CD4-positive, alpha-beta T cell (primary cell): ENCODE results near the gene TMEM132A. TPM values are rescaled to one million over a fixed set of nuclear protein-coding genes. Genes with fewer than 3 reads are reported as not detected.

Source experiments
- ATAC-seq: fragments of 200-7000 bp; cut with Tn5 transposase; one replicate; pipeline ENCODE4 v1.10.0; 2022; ENCODE audit warnings: mild to moderate bottlenecking; ENCODE audit not compliant: poor library complexity
- CTCF ChIA-PET: fragments of 350-600 bp; sonication (Branson Sonifier 250); formaldehyde crosslinking; loops from one replicate; lab custom pipeline; 2021; ENCODE audit warnings: antibody characterized with exemption, inconsistent platforms; lab: Charles Lee
- POLR2A ChIA-PET: fragments of 350-600 bp; sonication (Branson Sonifier 250); formaldehyde crosslinking; loops from one replicate; lab custom pipeline; 2021; ENCODE audit warnings: antibody characterized with exemption, inconsistent platforms; lab: Charles Lee
- DNase-seq, 14 experiments: peaks; one replicate each; pipeline ENCODE4 v3.0.0-alpha.2; 2013 to 2020; ENCODE audit warnings: mixed read lengths in 2 of 14
- H3K27ac ChIP-seq, 2 donors: one replicate each; pipeline versions ENCODE4 v1.5.1 to v1.7.0; 2013; ENCODE audit warnings: low read length in 2 of 2, low read depth in 1 of 2, mild to moderate bottlenecking in 1 of 2
- H3K27me3 ChIP-seq, 2 experiments: 1 replicate in 1 of 2; 2 replicates in 1 of 2; pipeline versions ENCODE4 v1.6.1 to v1.7.0; 2013; ENCODE audit warnings: low read length in 2 of 2, control low read depth in 1 of 2, mild to moderate bottlenecking in 1 of 2, moderate library complexity in 1 of 2; ENCODE audit not compliant: insufficient read depth in 2 of 2, control insufficient read depth in 1 of 2
- H3K36me3 ChIP-seq: one replicate; pipeline ENCODE4 v1.6.1; 2013; ENCODE audit warnings: low read length, control low read depth; ENCODE audit not compliant: insufficient read depth
- H3K4me1 ChIP-seq: one replicate; pipeline ENCODE4 v1.6.1; 2013; ENCODE audit warnings: low read length, control low read depth; ENCODE audit not compliant: insufficient read depth
- H3K4me3 ChIP-seq: one replicate; pipeline ENCODE4 v1.5.1; 2013; ENCODE audit warnings: mild to moderate bottlenecking, low read length, moderate library complexity
- H3K9me3 ChIP-seq, 2 experiments: 1 replicate in 1 of 2; 2 replicates in 1 of 2; pipeline versions ENCODE4 v1.6.1 to v1.7.0; 2013; ENCODE audit warnings: low read length in 2 of 2, mild to moderate bottlenecking in 2 of 2, control low read depth in 1 of 2, moderate library complexity in 1 of 2; ENCODE audit not compliant: control insufficient read depth in 1 of 2, insufficient read depth in 1 of 2
- H3K27ac Mint-ChIP-seq: one replicate; pipeline ENCODE4 v1.8.0; 2020; ENCODE audit warnings: mixed read lengths
- H3K27me3 Mint-ChIP-seq: one replicate; pipeline ENCODE4 v1.8.0; 2021; ENCODE audit warnings: mixed read lengths
- H3K36me3 Mint-ChIP-seq: one replicate; pipeline ENCODE4 v1.8.0; 2021; ENCODE audit warnings: low read depth, mixed read lengths
- H3K4me1 Mint-ChIP-seq: one replicate; pipeline ENCODE4 v1.8.0; 2021; ENCODE audit warnings: low read depth, mixed read lengths
- H3K4me3 Mint-ChIP-seq: one replicate; pipeline ENCODE4 v1.8.0; 2020; ENCODE audit warnings: mild to moderate bottlenecking, mixed read lengths
- H3K9me3 Mint-ChIP-seq: one replicate; pipeline ENCODE4 v1.8.0; 2020; ENCODE audit warnings: mixed read lengths
- CTCF ChIP-seq: fragments of 200-600 bp; IDR thresholded peaks from one replicate; pipeline ENCODE4 v1.8.0; 2022; ENCODE audit warnings: antibody characterized with exemption, mild to moderate bottlenecking
- intact Hi-C, 2 experiments: fragments of 100-400 bp; cut with DNase I in 1 of 2; cut with micrococcal nuclease in 1 of 2; formaldehyde crosslinking; loops; one replicate each; pipeline versions ENCODE4 v1.15.1 to v1.9.0; 2023 to 2025; cut with DNase I, micrococcal nuclease
- total RNA-seq, 174 experiments: library from RNA in 2 of 174; stranded (reverse) in 2 of 174; gene quantifications; one replicate each; pipeline ENCODE4 v1.2.3 and lab custom pipeline; 2021 to 2026

Gene TMEM132A
- total RNA-seq, 2 experiments from 2014 or later = not detected

GRCh38 chr11:60927061-60927592, 2.9 kb downstream of the TMEM132A start:
- Histone ChIP-seq H3K4me3 (no peak overlapping the region), H3K9me3 (peaks cover 0 to 14% of the 10 kb centered on the region in 2 experiments), H3K27ac (no peak overlapping the region), H3K36me3 (peaks cover 16% of the 10 kb centered on the region), H3K4me1 (peaks cover 22% of the 10 kb centered on the region), H3K27me3 (peaks cover 25 to 28% of the 10 kb centered on the region in 2 experiments)
- ATAC-seq (no peak), DNase-seq (no peak)
- intact Hi-C loops = no loop called here
- Mint-ChIP-seq H3K27me3 (peaks cover 29% of the 10 kb centered on the region), H3K9me3 (no peaks in the 10 kb centered on the region), H3K36me3 (peaks cover 15% of the 10 kb centered on the region), H3K27ac (no peak overlapping the region), H3K4me3 (peak overlapping the region; percentile 45), H3K4me1 (peaks cover 5% of the 10 kb centered on the region)
- ChIA-PET CTCF (interaction anchor here (0.7 to 1.0 kb wide), 2 partner anchors 11 to 44 kb away, joined by 3 read pairs; partner anchors contain the start of gene CD6), POLR2A (interaction anchor here (0.5 to 1.3 kb wide), 2 partner anchors 23 to 51 kb away, joined by 3 read pairs; no protein-coding TSS in a partner anchor)
- no peak for TF ChIP-seq CTCF

GRCh38 chr11:60927600-60927999, 3.3 kb downstream of the TMEM132A start:
- DNase-seq = no peak
- no peak for TF ChIP-seq CTCF
- Mint-ChIP-seq H3K4me1 (peaks cover 5% of the 10 kb centered on the region), H3K4me3 (no peak overlapping the region), H3K27me3 (peaks cover 24% of the 10 kb centered on the region), H3K27ac (no peak overlapping the region), H3K36me3 (peaks cover 10% of the 10 kb centered on the region), H3K9me3 (no peaks in the 10 kb centered on the region)
- Histone ChIP-seq H3K4me1 (peaks cover 22% of the 10 kb centered on the region), H3K36me3 (peaks cover 11% of the 10 kb centered on the region), H3K9me3 (peaks cover 0 to 14% of the 10 kb centered on the region in 2 experiments), H3K27me3 (peaks cover 25 to 28% of the 10 kb centered on the region in 2 experiments), H3K4me3 (no peak overlapping the region), H3K27ac (no peak overlapping the region)
- intact Hi-C loops = no loop called here
- ChIA-PET CTCF (interaction anchor here (1.0 kb wide), 1 partner anchor 43 kb away, joined by 3 read pairs; the partner anchor contains the start of gene CD6), POLR2A (interaction anchor here (0.6 to 1.3 kb wide), 2 partner anchors 23 to 275 kb away, joined by 3 read pairs; no protein-coding TSS in a partner anchor)
- ATAC-seq = no peak

- no peak for TF ChIP-seq CTCF
- H3K27me3 Mint-ChIP-seq = peaks cover 18% of the 10 kb centered on the region
- H3K27ac Mint-ChIP-seq = no peak overlapping the region
- H3K9me3 ChIP-seq = peaks cover 0 to 13% of the 10 kb centered on the region in 2 experiments
- no peak overlapping the region for H3K27ac ChIP-seq
- H3K9me3 Mint-ChIP-seq = no peaks in the 10 kb centered on the region
- ChIA-PET CTCF (no interaction called here), POLR2A (no interaction called here)
- intact Hi-C loops = no loop called here
- no peak overlapping the region for H3K4me3 Mint-ChIP-seq
- H3K36me3 ChIP-seq = peaks cover 2% of the 10 kb centered on the region
- H3K27me3 ChIP-seq = peaks cover 18 to 23% of the 10 kb centered on the region in 2 experiments
- ATAC-seq = no peak
- H3K4me1 ChIP-seq = peaks cover 19% of the 10 kb centered on the region
- no peak overlapping the region for H3K4me3 ChIP-seq
- no peak for DNase-seq
- H3K4me1 Mint-ChIP-seq = peaks cover 5% of the 10 kb centered on the region
- H3K36me3 Mint-ChIP-seq = peaks cover under 1% of the 10 kb centered on the region
Observed at GRCh38 chr11:60928563-60929001, 4.3 kb downstream of the TMEM132A start.
